Stomach (tissue), 9 donors: ENCODE data around the gene TUBGCP2. TPM values are rescaled to one million over a fixed set of nuclear protein-coding genes. Genes with fewer than 3 reads are reported as not detected.

Source experiments
- DNase-seq, 2 donors: peaks; one replicate each; pipeline versions ENCODE4 v3.0.0 to v3.0.0-alpha.2; 2013 to 2019
- H3K27ac ChIP-seq, 5 donors: fragments of 200-600 bp in 4 of 5; sonication (generic) in 4 of 5; one replicate each; pipeline ENCODE4 v1.5.1; 2013 to 2019; ENCODE audit warnings: mild to moderate bottlenecking in 1 of 5, moderate library complexity in 1 of 5
- H3K27me3 ChIP-seq, 3 donors: fragments of 200-600 bp; sonication (generic); one replicate each; pipeline ENCODE4 v1.5.1; 2017 to 2019; ENCODE audit warnings: mixed run types in 1 of 3
- H3K36me3 ChIP-seq, 4 donors: fragments of 200-600 bp; sonication (generic); 1 replicate in 3 of 4; 2 replicates in 1 of 4; pipeline ENCODE4 v1.5.1; 2016 to 2019
- H3K4me1 ChIP-seq, 4 donors: fragments of 200-600 bp; sonication (generic); one replicate each; pipeline ENCODE4 v1.5.1; 2016 to 2019
- H3K4me3 ChIP-seq, 4 donors: fragments of 200-600 bp; sonication (generic) in 3 of 4; one replicate each; pipeline ENCODE4 v1.5.1; 2016 to 2019; ENCODE audit warnings: mild to moderate bottlenecking in 1 of 4
- H3K9me3 ChIP-seq, 4 donors: fragments of 200-600 bp; sonication (generic); one replicate each; pipeline ENCODE4 v1.5.1; 2016 to 2019
- CTCF ChIP-seq, 7 experiments: fragments of 450-650 bp in 4 of 7; fragments of 200-600 bp in 3 of 7; sonication (generic) in 3 of 7; IDR thresholded peaks; one replicate each; pipeline ENCODE4 v1.5.1; 2016 to 2019; ENCODE audit warnings: antibody characterized with exemption in 7 of 7, control low read depth in 2 of 7, mild to moderate bottlenecking in 1 of 7
- EP300 ChIP-seq: sonication (generic); formaldehyde crosslinking; IDR thresholded peaks from one replicate; pipeline ENCODE4 v1.6.1; 2017; ENCODE audit warnings: antibody characterized with exemption
- POLR2A ChIP-seq, 4 donors: fragments of 450-650 bp; IDR thresholded peaks; one replicate each; pipeline ENCODE4 v1.6.1; 2016; ENCODE audit warnings: antibody characterized with exemption in 4 of 4, control low read depth in 2 of 4, mild to moderate bottlenecking in 1 of 4, moderate library complexity in 1 of 4
- POLR2AphosphoS5 ChIP-seq, 3 donors: sonication (generic); formaldehyde crosslinking; IDR thresholded peaks; one replicate each; pipeline ENCODE4 v1.6.1; 2016; ENCODE audit warnings: antibody characterized with exemption in 3 of 3
- WGBS, 5 donors: extraction: QIAGEN DNeasy Blood & Tissue Kit in 3 of 5; methylation state at CpG; one replicate each; pipeline versions ENCODE4 v1.1.5 to v1.1.7; 2013 to 2018; 5-methylcytosine and 5-hydroxymethylcytosine counted together
- intact Hi-C: fragments of 100-400 bp; cut with DNase I; formaldehyde crosslinking; loops from one replicate; pipeline ENCODE4 v1.15.1; 2023; ENCODE audit warnings: low total_unique reads
- polyA plus RNA-seq, 3 donors: library from polyadenylated mRNA; stranded (reverse); fragments of 200-250 nt; gene quantifications; one replicate each; pipeline ENCODE4 v1.2.3, GENCODE V29; 2013
- total RNA-seq, 5 donors: library from RNA; depleted of rRNA; stranded (reverse); fragments of >200 nt; gene quantifications; one replicate each; pipeline versions ENCODE4 v1.1.0 to v1.2.3, GENCODE V29; 2014 to 2016
- donor health status: healthy with polysubstance abuse.
- donor health status: Bipolar disorder and iron deficiency.
- donor health status: healthy.

Gene TUBGCP2
- total and polyA plus RNA-seq, 8 donors, result 18.3 to 117 (median 47.6) TPM

GRCh38 chr10:133245439-133246235 lies 63.0 kb downstream of the TUBGCP2 start:
- Histone ChIP-seq H3K4me3 (no peak overlapping the region), H3K27ac (no peak overlapping the region), H3K4me1 (peaks cover 0 to 22% (median 8%) of the 10 kb centered on the region in 4 donors), H3K9me3 (no peaks in the 10 kb centered on the region), H3K27me3 (peaks cover 0 to 98% (median 45%) of the 10 kb centered on the region in 3 donors), H3K36me3 (no peaks in the 10 kb centered on the region)
- intact Hi-C loops, result no loop called here
- DNase-seq, result peak; percentile 41 to 84
- 37 to 55% (median 43%) methylated on average over 23 to 33 of the region's 33 CpGs for WGBS, 5 donors
- TF ChIP-seq POLR2A (IDR thresholded peaks at IDR 0.05) (no peak), EP300 (no peak), POLR2AphosphoS5 (IDR thresholded peaks at IDR 0.05) (no peak), CTCF (IDR thresholded peaks at IDR 0.05) (no peak)

GRCh38 chr10:133243593-133243992 lies 65.1 kb downstream of the TUBGCP2 start:
- Histone ChIP-seq H3K36me3 (no peaks in the 10 kb centered on the region), H3K27me3 (peaks cover 14 to 100% (median 61%) of the 10 kb centered on the region in 3 donors), H3K9me3 (no peaks in the 10 kb centered on the region), H3K4me1 (peaks cover 0 to 22% (median 8%) of the 10 kb centered on the region in 4 donors), H3K4me3 (no peak overlapping the region), H3K27ac (no peak overlapping the region)
- intact Hi-C loops, result no loop called here
- WGBS, 5 donors, result 59 to 67% (median 64%) methylated on average over 12 to 14 of the region's 14 CpGs
- no peak for DNase-seq
- TF ChIP-seq POLR2A (IDR thresholded peaks at IDR 0.05) (no peak), CTCF (IDR thresholded peaks at IDR 0.05) (no peak), POLR2AphosphoS5 (IDR thresholded peaks at IDR 0.05) (no peak), EP300 (no peak)

GRCh38 chr10:133242611-133243356 lies 65.9 kb downstream of the TUBGCP2 start:
- intact Hi-C loops, result no loop called here
- H3K4me1 ChIP-seq, result peaks cover 0 to 26% (median 11%) of the 10 kb centered on the region in 4 donors

More at GRCh38 chr10:133242611-133243356, 65.9 kb downstream of the TUBGCP2 start:
- no peak overlapping the region for H3K4me3 ChIP-seq
- H3K27ac ChIP-seq, result no peak overlapping the region
- no peak for TF ChIP-seq EP300
- TF ChIP-seq POLR2A (IDR thresholded peaks at IDR 0.05), result no peak
- no peak for TF ChIP-seq POLR2AphosphoS5 (IDR thresholded peaks at IDR 0.05)
- TF ChIP-seq CTCF (IDR thresholded peaks at IDR 0.05), result no peak
- H3K27me3 ChIP-seq, result peaks cover 20 to 100% (median 67%) of the 10 kb centered on the region in 3 donors
- no peaks in the 10 kb centered on the region for H3K36me3 ChIP-seq
- WGBS, 5 donors, result 72 to 78% (median 77%) methylated on average over 19 to 27 of the region's 27 CpGs
- no peak for DNase-seq
- no peaks in the 10 kb centered on the region for H3K9me3 ChIP-seq
